ENCODE results near the gene OVCA2. TPM values are rescaled to one million over a fixed set of nuclear protein-coding genes. Genes with fewer than 3 reads are reported as not detected.

Gene OVCA2
- total RNA-seq, 2 donors from 2014 or later, result 41.0 to 49.8 TPM

DNA sequence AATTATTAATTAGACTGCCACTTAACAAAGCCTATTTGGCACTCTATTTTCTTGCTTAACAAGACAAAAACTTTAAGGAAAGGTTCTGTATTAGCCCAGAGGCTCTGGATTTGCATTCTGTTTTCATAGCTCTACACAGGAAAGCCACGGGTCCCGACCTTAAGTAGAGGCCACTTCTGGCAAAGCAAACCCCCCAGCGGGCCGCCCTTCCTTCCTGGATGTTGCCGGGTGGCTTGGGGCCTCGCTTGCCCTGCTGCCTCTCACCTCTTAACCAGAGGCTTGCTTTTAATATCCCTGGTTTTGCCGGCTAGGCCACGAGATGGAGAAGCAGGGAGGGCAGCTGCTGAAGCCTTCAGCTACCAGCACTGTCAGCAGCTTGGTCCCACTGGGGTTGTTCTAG, 21.1 kb upstream of the OVCA2 start:
- no peaks in the 10 kb centered on the region for H3K9me3 ChIP-seq
- H3K36me3 ChIP-seq, result no peaks in the 10 kb centered on the region
- H3K4me1 ChIP-seq, result peaks cover 7% of the 10 kb centered on the region
- TF ChIP-seq, protein P1, sequence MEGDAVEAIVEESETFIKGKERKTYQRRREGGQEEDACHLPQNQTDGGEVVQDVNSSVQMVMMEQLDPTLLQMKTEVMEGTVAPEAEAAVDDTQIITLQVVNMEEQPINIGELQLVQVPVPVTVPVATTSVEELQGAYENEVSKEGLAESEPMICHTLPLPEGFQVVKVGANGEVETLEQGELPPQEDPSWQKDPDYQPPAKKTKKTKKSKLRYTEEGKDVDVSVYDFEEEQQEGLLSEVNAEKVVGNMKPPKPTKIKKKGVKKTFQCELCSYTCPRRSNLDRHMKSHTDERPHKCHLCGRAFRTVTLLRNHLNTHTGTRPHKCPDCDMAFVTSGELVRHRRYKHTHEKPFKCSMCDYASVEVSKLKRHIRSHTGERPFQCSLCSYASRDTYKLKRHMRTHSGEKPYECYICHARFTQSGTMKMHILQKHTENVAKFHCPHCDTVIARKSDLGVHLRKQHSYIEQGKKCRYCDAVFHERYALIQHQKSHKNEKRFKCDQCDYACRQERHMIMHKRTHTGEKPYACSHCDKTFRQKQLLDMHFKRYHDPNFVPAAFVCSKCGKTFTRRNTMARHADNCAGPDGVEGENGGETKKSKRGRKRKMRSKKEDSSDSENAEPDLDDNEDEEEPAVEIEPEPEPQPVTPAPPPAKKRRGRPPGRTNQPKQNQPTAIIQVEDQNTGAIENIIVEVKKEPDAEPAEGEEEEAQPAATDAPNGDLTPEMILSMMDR (IDR thresholded peaks at IDR 0.05), result no peak
- no peak for DNase-seq
- no peak overlapping the region for H3K27ac ChIP-seq
- no peak overlapping the region for H3K9ac ChIP-seq (ENCODE audit: low read depth in 2 of 2, low read length in 2 of 2)
- H3K4me3 ChIP-seq, result no peak overlapping the region
- H3K27me3 ChIP-seq, result peaks cover 31% of the 10 kb centered on the region
- intact Hi-C loops (cut with DNase I), result no loop called here

DNA sequence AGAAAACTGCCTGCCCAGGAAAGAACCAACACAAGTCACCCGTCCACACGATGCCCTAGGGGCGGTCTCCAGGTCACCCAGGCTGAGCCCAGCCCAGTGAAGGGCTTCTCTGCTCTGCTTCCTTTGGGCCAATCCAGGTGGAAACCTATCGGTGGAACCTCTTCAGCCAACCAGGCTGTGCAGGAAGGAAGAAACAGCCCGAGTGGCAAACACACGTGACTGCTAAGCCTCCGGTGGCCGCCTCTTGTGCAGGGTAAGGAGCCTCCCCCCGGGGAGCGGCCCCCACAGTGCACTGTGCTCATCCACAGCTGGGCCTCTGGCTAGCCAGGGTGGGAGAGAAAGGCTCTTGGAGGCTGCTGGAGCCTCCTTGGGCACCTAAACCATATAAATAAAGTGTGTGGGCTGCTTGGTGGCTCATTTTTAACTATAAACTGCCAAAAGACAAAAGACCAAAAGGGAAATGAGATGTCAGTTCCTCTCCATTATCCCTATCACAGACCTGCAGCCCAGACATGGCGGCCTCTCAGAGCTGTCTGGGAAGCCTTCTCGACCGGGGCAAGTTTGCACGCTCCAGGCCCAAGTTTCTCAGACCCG, 19.1 kb upstream of the OVCA2 start:
- intact Hi-C loops (cut with DNase I), result no loop called here
- no peaks in the 10 kb centered on the region for H3K9me3 ChIP-seq
- no peak overlapping the region for H3K27ac ChIP-seq
- H3K36me3 ChIP-seq, result no peaks in the 10 kb centered on the region
- no peak overlapping the region for H3K4me3 ChIP-seq
- H3K27me3 ChIP-seq, result peaks cover 45% of the 10 kb centered on the region
- H3K4me1 ChIP-seq, result peaks cover 7% of the 10 kb centered on the region
- no peak overlapping the region for H3K9ac ChIP-seq (ENCODE audit: low read depth in 2 of 2, low read length in 2 of 2)
- TF ChIP-seq, protein P1 (IDR thresholded peaks at IDR 0.05), result no peak
- DNase-seq, result no peak

DNA sequence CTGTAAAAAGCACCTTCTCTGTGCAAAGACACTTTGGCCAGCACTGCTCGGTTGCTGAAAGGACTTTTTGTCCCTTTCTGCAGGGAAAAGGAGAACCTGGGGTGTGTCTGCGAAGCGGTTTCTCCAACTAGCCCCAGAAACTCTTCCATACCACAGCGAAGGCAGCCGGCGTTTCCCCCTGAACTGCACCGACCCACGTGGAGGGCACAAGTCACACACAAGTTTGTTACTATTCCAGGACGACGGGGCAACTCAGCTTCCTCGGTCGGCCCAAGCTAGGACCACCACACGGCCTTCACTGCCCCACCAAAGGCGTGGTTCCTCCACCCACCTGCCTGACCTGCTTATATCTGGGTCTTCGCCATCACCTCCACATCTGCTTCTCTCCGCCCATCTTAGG, 18.6 kb upstream of the OVCA2 start:
- no peak overlapping the region for H3K27ac ChIP-seq
- no peak for DNase-seq
- peaks cover 50% of the 10 kb centered on the region for H3K27me3 ChIP-seq
- H3K9ac ChIP-seq (ENCODE audit: low read depth in 2 of 2, low read length in 2 of 2), result no peak overlapping the region
- no peaks in the 10 kb centered on the region for H3K9me3 ChIP-seq
- intact Hi-C loops (cut with DNase I), result no loop called here
- no peaks in the 10 kb centered on the region for H3K36me3 ChIP-seq
- TF ChIP-seq, protein P1 (IDR thresholded peaks at IDR 0.05), result no peak
- peaks cover 7% of the 10 kb centered on the region for H3K4me1 ChIP-seq
- no peak overlapping the region for H3K4me3 ChIP-seq

GRCh38 chr17:2023692-2024571, 17.9 kb upstream of the OVCA2 start:
- Histone ChIP-seq H3K9me3 (no peaks in the 10 kb centered on the region), H3K27me3 (peaks cover 52% of the 10 kb centered on the region), H3K27ac (no peak overlapping the region), H3K4me3 (peak overlapping the region; percentile 50), H3K9ac (ENCODE audit: low read depth in 2 of 2, low read length in 2 of 2) (no peak overlapping the region), H3K36me3 (no peaks in the 10 kb centered on the region), H3K4me1 (peaks cover 7% of the 10 kb centered on the region)
- TF ChIP-seq, protein P1 (IDR thresholded peaks at IDR 0.05), result no peak
- no peak for DNase-seq
- intact Hi-C loops (cut with DNase I), result no loop called here

GRCh38 chr17:2024572-2025219, 17.1 kb upstream of the OVCA2 start:
- Histone ChIP-seq H3K4me3 (peak overlapping the region; percentile 50), H3K36me3 (no peaks in the 10 kb centered on the region), H3K27me3 (peaks cover 52% of the 10 kb centered on the region), H3K27ac (no peak overlapping the region), H3K9me3 (no peaks in the 10 kb centered on the region), H3K9ac (ENCODE audit: low read depth in 2 of 2, low read length in 2 of 2) (no peak overlapping the region), H3K4me1 (peaks cover 7% of the 10 kb centered on the region)
- TF ChIP-seq, protein P1 (IDR thresholded peaks at IDR 0.05), result no peak
- DNase-seq, result no peak
- intact Hi-C loops (cut with DNase I), result loop anchor here (5.0 kb wide), 1 partner anchor 117 kb away; no protein-coding TSS in a partner anchor
